Forelimb muscle (tissue), 1 donor: ENCODE data around the gene GALNS. TPM values are rescaled to one million over a fixed set of nuclear protein-coding genes. Genes with fewer than 3 reads are reported as not detected.
"Not testable (repeated sequence)": the region's sequence is repeated elsewhere in the genome, so short reads cannot be mapped to it uniquely, and the experiment has no call there.

Experiments used
- DNase-seq: peaks from one replicate; pipeline ENCODE4 v3.0.0-alpha.2; 2013; ENCODE audit warnings: low read depth
- polyA plus RNA-seq: library from polyadenylated mRNA; unstranded; fragments of 120-200 nt; gene quantifications from one replicate; pipeline ENCODE4 v1.2.1, GENCODE V29; 2013; ENCODE audit not compliant: insufficient read length

The GALNS gene
- polyA plus RNA-seq, 1 donor, result 17.1 TPM

GRCh38 chr16:88784074-88784855 is 72.5 kb downstream of the GALNS start:
- DNase-seq, result no peak

- no peak for DNase-seq
Measured at GRCh38 chr16:88783391-88784073, 73.2 kb downstream of the GALNS start.

- DNase-seq, result no peak
Measured at GRCh38 chr16:88782454-88783390, 74.0 kb downstream of the GALNS start.

- no peak for DNase-seq
Measured at GRCh38 chr16:88781140-88782077, 75.3 kb downstream of the GALNS start.

GRCh38 chr16:88780142-88781062 is 76.3 kb downstream of the GALNS start:
- no peak for DNase-seq

GRCh38 chr16:88779406-88780141 is 77.2 kb downstream of the GALNS start:
- DNase-seq, result no peak

- DNase-seq, result no peak
Measured at GRCh38 chr16:88778541-88779065, 78.1 kb downstream of the GALNS start.

- no peak for DNase-seq
Measured at GRCh38 chr16:88778271-88778525, 78.5 kb downstream of the GALNS start.

GRCh38 chr16:88777471-88778270 is 79.1 kb downstream of the GALNS start:
- DNase-seq, result no peak

GRCh38 chr16:88775825-88776224 is 80.9 kb downstream of the GALNS start:
- DNase-seq, result no peak

GRCh38 chr16:88774544-88775393 is 82.0 kb downstream of the GALNS start:
- no peak for DNase-seq

GRCh38 chr16:88773812-88774291 is 82.9 kb downstream of the GALNS start:
- DNase-seq, result no peak

GRCh38 chr16:88772871-88773811 is 83.6 kb downstream of the GALNS start:
- no peak for DNase-seq

GRCh38 chr16:88771781-88772180 is 85.0 kb downstream of the GALNS start:
- not testable (repeated sequence) for DNase-seq

GRCh38 chr16:88771294-88771772 is 85.4 kb downstream of the GALNS start:
- DNase-seq, result no peak
